BJ (cell line): ENCODE results near the gene MPRIP. TPM values are rescaled to one million over a fixed set of nuclear protein-coding genes. Genes with fewer than 3 reads are reported as not detected.

Source experiments
- CTCF ChIA-PET: fragments of 350-600 bp; formaldehyde crosslinking; extraction: SDS; loops from one replicate; lab custom pipeline; 2021; ENCODE audit warnings: antibody characterized with exemption, inconsistent platforms; lab: Yijun Ruan, JAX
- POLR2A ChIA-PET: fragments of 300-600 bp; sonication (Branson Sonifier 250); formaldehyde crosslinking; extraction: SDS; loops from one replicate; lab custom pipeline; 2021; ENCODE audit warnings: antibody characterized with exemption; lab: Charles Lee
- DNase-seq: peaks from one replicate; pipeline ENCODE4 v3.0.0-alpha.2; 2011; ENCODE audit warnings: low read depth
- H3K27me3 ChIP-seq: 2 replicates; pipeline ENCODE4 v1.6.0; 2011; ENCODE audit warnings: low read length; ENCODE audit not compliant: control insufficient read depth, insufficient read depth
- H3K36me3 ChIP-seq: 2 replicates; pipeline ENCODE4 v1.5.1; 2011; ENCODE audit warnings: low read length; ENCODE audit not compliant: control insufficient read depth, insufficient read depth
- H3K4me3 ChIP-seq: 2 replicates; pipeline ENCODE4 v1.5.1; 2011; ENCODE audit warnings: low read depth, mild to moderate bottlenecking, control low read depth, low read length
- CTCF ChIP-seq: IDR thresholded peaks from 2 replicates; pipeline ENCODE4 v1.5.1; 2011; ENCODE audit warnings: low read depth, mild to moderate bottlenecking, control low read depth, inconsistent platforms, low read length, moderate library complexity; ENCODE audit not compliant: insufficient read depth
- polyA plus RNA-seq: library from polyadenylated mRNA; depleted of rRNA; stranded (reverse); fragments of >200 nt; gene quantifications from 2 replicates; pipeline ENCODE4 v1.2.3, GENCODE V29; 2011

Gene MPRIP
- polyA plus RNA-seq, 1 experiment = 149 TPM

- Histone ChIP-seq H3K36me3 (peaks cover 3% of the 10 kb centered on the region; the same call in 1 of the 2 replicates), H3K4me3 (no peak overlapping the region), H3K27me3 (no peaks in the 10 kb centered on the region)
- ChIA-PET CTCF (interaction anchor here (1.1 to 1.2 kb wide), 2 partner anchors 16 to 113 kb away, joined by 3 read pairs; no protein-coding TSS in a partner anchor), POLR2A (no interaction called here)
- TF ChIP-seq CTCF = no peak
- no peak for DNase-seq
Observed at GRCh38 chr17:17112628-17113200, 70.5 kb downstream of the MPRIP start.

- DNase-seq = no peak
- H3K36me3 ChIP-seq = peaks cover 3% of the 10 kb centered on the region; the same call in 1 of the 2 replicates
- ChIA-PET POLR2A (no interaction called here), CTCF (interaction anchor here (0.8 kb wide), 1 partner anchor 27 kb away, joined by 3 read pairs; no protein-coding TSS in a partner anchor)
- no peaks in the 10 kb centered on the region for H3K27me3 ChIP-seq
- H3K4me3 ChIP-seq = no peak overlapping the region
- TF ChIP-seq CTCF = no peak
Observed at GRCh38 chr17:17114592-17115225, 72.5 kb downstream of the MPRIP start.

- TF ChIP-seq CTCF = no peak
- H3K27me3 ChIP-seq = no peaks in the 10 kb centered on the region
- POLR2A ChIA-PET = no interaction called here
- CTCF ChIA-PET = no interaction called here
- peaks cover 3% of the 10 kb centered on the region; the same call in 1 of the 2 replicates for H3K36me3 ChIP-seq
- H3K4me3 ChIP-seq = no peak overlapping the region
- DNase-seq = no peak
Observed at GRCh38 chr17:17115620-17116019, 73.4 kb downstream of the MPRIP start.

GRCh38 chr17:17116406-17116805, 74.1 kb downstream of the MPRIP start:
- TF ChIP-seq CTCF = no peak
- Histone ChIP-seq H3K36me3 (peaks cover 1% of the 10 kb centered on the region; the same call in 1 of the 2 replicates), H3K4me3 (no peak overlapping the region), H3K27me3 (no peaks in the 10 kb centered on the region)
- ChIA-PET POLR2A (no interaction called here), CTCF (interaction anchor here (0.6 to 1.5 kb wide), 2 partner anchors 8 to 526 kb away, joined by 3 read pairs; no protein-coding TSS in a partner anchor)
- no peak for DNase-seq

GRCh38 chr17:17117923-17118322, 75.7 kb downstream of the MPRIP start:
- CTCF ChIA-PET = no interaction called here
- Histone ChIP-seq H3K4me3 (no peak overlapping the region), H3K27me3 (no peaks in the 10 kb centered on the region), H3K36me3 (peaks cover 1% of the 10 kb centered on the region; the same call in 1 of the 2 replicates)
- no peak for DNase-seq
- POLR2A ChIA-PET = no interaction called here
- no peak for TF ChIP-seq CTCF
